HG02970 (cell line): ENCODE results near the gene REPS1.

Source experiments
- ATAC-seq: cut with Tn5 transposase; IDR thresholded peaks from one replicate; pipeline ENCODE4 v1.9.1; 2021; ENCODE audit warnings: mild to moderate bottlenecking, moderate library complexity, moderate number of reproducible peaks; ENCODE audit not compliant: unreplicated experiment, low FRiP score

REPS1 gene

DNA sequence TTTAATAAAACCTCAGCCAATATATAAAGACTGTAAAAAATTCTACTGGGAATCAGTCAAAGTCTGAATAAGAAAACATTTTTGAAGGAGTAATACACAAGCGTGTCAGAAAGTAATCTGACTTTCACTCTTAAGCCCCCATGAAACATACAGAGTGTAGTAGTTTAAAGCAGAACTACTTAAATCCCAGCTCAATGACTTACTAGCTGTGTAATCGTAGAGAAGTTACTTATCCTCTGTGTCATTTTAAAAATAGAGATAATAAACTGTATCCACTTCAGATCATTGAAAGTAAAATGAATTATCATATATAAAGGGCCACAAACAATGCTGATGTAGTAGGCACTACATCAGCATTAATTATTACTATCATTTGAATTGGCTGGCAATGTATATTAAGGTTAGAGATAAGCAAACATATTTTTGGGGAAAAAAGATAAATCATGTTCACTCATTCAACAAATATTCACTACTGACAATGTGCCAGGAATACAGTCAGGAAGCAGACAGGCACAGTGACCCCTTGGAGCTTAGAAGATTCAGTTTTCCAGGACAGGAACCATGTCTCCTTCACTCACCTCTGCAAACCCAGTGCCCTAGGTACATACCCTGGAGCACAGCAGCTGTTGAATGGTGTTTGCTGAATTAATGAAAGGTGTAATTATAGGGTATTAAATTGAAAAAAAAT is 14.4 kb downstream of the REPS1 start:
- no peak for ATAC-seq

DNA sequence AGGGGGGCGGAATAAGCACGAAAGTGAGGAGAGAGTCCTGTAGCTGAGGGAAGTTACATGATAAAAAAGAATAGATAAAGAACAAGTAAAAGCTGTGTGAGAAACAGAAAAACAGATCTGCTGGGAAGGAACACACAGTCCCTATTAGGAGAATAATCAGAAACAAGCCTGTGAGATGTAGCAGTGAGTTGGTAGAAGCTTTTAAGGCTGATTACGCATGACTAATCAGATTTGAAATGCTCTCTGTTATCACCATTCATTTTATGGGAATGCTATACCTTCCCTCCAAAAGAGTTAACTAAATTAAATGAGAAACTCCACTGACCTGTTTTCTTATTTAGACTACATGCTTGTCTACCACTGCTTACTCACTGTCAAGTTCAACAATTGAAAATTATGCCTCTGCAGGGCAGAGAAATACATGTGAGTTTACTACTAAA is 15.8 kb downstream of the REPS1 start:
- no peak for ATAC-seq

DNA sequence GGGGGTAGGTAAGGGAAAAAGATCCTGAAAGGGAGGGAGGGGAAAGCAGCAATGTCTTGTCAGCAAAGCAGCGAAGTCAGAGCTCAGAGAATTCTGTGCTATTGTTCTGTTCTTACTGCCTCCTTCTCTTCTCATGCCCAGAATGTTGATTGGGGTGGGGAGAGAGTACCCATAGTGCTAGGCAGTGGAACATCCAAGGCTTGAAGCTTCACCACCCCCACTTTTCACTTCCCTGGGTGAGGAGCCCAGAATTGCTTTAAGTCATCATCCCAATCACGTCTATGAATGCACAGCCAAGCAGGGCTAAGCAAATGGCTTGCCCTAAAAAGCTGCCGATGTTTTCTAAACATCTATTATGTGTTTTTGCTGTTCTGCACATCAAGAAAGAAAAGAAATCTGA is 16.5 kb downstream of the REPS1 start:
- ATAC-seq: no peak

DNA sequence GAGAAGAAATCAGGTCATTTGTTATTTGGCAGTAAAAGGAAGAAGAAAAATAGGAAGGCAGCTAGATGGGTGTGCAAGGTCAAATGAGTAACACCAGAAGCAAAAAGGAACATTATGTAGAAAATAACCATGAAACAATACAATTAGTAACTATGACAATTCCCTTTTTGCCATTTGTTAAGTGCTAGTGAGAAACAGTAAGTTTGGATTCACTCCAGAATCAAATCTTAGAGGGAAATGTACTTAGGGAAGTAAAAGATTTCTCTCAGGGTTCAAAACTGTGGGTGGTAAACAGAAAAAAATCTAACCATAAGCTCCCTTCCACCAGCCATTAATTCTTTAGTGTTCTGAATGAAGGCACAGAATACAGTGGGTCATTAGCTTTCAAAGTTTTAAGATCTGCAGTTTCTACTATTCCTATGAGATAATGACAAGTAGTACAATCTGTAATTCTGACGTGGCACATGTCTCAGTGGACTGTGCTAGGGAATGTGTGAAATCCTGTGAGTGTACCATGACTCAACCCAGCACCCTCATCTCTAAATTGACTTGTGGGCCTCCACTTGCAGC is 17.1 kb downstream of the REPS1 start:
- ATAC-seq: no peak

DNA sequence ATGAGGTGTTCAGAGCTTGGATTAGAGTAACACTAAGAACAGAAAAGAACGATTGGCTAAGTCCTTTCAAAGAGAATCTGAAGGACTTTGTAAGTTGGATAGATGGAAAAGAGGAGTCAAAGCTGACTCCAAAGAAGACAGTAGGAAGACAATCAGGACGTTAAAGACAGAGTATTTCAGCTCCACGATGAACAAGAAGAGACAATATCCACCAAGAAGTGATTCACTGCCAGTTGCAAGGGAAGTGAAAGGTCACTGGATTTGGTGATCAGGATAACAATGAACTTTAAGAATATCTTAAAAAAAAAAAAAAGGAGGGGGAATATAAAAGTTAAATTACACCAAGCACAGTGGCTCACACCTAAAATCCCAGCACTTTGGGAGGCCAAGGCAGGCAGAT is 17.9 kb downstream of the REPS1 start:
- ATAC-seq: no peak

DNA sequence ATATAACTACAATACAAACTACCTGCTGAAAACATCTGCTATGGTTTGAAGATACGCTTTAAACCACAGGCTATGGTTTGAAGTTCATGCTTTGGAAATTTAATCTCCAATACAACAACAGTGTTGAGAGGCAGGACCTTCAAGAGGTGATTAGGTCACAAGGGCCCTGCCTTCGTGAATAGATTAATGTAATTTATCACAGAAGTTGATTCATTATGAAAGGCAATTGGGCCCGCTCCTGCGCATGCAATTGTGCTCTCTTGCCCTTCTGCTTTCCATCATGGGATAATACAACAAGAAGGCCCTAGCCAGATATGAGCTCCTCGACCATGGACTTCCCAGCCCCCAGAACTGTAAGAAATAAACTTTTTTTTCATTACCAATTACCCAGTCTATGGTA is 21.2 kb downstream of the REPS1 start:
- no peak for ATAC-seq

DNA sequence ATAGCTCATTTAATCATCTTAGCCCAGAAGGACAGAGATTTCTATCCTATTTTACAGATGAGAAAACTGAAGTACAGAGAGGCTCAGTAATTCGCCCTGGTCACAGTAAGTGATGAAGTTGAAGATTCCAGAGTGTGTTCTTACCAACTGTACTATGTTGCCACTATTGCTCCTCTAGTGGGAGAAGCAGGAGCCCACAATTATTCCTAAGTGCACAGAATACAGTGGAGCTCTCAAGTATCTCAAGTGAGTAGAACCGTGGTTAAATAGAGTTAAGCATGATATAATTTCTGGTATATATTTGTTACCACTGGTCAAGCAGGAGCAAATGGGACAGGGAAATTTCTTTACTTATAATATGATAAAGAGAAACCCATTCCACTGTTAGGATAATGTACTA is 22.1 kb downstream of the REPS1 start:
- ATAC-seq: no peak

DNA sequence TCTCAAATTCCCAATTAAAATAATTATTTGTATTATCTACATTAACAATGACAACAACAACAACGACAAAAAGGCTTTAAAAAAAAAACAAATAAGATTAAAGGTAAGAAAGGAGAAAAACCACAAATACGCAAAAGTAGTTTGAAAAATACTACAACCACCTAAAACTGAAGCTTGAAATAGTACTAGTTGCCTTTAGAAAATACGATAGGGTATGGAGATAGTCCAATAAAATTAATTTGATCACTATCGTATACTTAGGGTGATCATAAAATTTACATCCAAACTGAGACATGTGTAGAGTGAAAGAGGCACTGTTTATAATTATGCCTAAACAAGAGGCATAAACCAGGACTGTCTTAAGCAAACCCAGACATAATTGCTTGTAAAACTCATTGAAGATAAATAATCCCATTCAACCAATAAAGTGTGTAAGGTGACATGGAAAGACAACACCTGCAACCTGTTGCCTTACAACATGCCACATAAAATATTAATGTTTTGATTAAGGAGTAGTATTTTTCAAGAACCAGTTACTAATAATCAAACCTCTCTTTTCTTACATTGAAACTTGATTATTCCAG is 22.7 kb downstream of the REPS1 start:
- ATAC-seq: no peak

DNA sequence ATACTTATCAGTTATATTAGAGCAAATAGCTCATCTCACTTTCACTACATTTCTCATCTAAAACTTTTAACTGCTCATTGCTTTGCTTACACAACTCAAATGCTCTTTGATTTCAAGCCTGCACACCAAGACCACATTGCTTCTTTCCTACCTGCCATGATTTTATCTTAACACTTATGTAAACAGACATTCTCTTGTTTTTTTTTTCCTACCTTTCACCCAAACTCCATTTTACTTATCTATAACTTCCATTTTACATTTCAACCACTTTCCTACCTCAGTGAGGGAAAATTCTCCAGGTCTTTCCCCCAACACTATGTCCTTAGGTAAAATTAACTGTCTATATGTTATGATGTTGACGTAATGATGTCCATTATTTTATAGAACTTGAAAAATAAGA is 24.0 kb downstream of the REPS1 start:
- ATAC-seq: no peak

DNA sequence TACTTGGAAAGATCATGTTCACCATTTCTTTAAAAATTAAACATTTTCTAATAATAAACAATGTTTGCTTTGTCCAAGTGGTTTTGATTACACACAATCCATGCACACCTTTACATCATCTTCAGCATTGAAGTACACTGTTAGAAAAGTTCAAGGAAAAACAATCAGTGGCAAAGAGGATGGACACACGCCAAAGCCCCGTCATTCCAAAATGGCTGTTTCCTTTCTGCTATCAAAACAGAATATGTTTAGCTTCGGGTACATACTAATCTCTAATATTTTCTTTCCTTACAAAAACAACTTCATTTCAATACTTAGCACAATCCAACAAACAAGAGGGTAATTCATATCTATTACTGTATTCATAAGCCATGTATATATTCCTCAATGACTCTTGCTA is 24.5 kb downstream of the REPS1 start:
- no peak for ATAC-seq

DNA sequence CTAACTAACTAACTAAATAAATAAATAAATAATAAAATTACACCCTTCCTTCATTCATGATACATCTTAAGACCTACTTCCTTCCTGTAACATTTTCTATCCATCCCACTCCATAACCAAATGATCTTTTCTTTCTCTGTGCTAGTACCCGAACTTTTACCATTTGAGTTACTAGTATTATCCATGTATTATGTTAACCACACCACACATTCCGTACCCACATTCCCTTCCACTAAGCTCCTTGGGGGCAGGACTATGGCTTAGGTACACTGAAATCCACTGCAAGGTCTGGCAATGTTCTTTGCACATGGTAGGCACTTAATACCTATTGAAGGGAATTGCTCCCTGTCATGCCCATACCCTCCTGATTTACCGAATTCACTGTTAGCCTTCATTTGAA is 24.9 kb downstream of the REPS1 start:
- no peak for ATAC-seq

DNA sequence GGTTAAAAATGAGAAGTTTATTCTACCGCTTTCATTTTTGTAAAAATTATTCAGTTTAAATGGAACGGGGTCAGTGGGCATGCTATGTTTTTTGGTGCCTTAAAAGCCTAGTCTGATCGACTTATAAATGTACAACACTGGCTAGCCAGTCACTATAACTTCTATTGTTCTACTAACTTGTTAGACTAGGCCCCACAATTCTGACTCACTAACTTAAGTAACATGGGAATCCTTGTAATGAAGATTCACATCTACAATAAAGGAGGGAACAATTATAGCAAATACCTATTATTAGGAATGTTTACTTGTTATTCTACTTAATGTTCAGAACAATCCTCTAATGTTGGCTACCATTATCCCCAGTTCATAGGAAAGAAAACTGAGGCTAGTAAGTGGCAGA is 28.5 kb downstream of the REPS1 start:
- no peak for ATAC-seq

DNA sequence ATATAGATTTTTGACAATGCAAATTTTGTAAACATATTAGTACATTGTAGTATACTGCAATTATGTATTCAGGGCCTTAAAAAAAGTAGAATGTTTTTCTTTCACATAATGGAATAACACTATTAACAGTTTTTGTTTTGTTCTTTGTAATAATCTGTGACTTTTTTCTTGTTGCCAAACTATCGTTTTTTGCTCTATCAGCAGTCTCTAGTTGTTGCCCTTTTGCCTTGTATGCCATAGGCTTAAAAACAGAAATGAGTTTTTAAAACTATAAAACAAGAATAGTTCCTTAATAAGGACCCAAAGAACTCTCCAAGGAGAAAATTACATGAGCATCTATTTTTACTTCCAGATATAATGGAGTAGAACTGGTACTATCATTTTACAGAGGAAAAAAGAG is 29.5 kb downstream of the REPS1 start:
- ATAC-seq: no peak

DNA sequence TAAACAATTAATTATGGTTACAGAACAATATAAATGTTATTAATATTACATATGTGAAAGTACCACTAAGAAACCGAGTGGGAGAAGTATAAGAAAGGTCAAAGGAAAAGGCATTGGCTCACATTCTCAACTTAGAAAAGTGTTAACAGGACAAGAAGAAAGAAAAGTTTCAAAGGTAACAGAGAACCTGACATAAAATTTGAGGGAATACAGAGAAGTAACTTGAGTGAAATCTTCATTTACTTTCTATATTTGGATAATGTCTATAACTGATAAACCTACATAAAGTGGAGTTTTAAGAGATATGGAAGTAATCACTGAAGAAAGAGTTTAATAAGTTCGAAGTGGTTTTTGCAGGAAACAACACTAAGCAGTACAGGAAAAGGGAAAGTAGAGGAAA is 30.1 kb downstream of the REPS1 start:
- no peak for ATAC-seq

DNA sequence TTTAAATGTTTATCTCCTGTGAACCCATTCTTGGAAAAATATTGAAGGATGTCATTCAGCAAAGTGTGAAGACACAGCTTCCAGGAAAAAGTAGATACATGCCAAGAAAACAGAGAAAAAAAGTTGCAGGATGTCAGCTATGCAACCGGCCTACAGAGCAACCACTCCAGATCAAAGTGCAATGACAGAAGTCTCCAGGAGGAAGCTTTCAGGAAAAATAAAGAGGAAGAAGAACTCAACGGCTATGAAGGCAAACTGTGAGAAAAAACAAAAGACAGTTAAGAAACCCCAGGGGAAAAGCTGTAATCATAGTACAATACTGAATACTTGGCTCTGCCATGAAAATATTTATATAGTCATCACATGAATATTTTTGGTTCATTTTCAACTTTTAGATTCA is 30.6 kb downstream of the REPS1 start:
- ATAC-seq: no peak

DNA sequence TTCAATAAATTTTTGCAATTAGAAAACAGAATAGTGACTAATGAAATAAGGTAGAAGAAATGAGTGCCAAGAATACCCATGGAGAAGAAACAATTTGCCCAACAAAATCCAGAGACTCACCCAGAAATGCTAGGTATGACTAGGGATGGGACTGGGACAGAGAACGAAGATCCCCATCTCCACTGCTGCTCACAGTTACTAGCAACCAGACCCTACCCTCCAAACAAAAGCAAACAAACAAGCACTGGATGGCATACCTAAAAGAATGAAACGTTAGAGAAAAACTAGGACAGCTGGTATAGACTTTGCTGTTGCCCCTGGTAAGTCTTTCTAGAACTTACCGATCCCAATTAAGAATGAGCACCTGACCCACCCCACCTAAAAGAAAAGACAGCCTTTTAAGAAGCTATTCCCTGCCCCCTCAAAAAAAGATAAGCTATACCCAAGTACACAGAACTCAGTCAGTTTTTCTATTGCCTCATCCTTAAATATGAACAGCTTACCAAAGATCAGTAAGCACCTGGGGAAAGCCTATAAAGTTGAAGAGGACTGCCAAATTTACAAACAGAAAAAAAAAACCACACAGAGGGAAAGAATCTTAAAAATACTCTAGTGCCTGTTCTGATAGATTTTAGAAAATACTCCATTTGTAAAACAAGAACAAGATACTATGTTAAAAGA is 31.7 kb downstream of the REPS1 start:
- no peak for ATAC-seq

DNA sequence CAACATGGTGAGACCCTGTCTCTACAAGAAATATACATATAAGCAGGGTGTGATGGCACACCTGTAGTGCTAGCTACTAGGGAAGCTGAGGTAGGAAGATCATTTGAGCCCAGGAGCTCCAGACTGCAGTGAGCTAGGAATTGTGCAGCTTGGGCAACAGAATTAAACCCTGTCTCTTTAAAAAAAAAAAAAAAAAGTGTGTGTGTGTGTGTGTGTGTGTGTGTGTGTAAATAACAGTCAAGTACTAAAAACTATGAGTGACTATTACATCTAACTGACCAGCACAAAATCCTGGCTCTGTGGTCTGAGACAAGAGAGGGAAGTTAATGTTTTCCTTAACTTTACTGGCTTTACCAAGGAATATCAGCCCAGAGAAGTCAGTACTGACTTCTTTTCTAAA is 32.8 kb downstream of the REPS1 start:
- ATAC-seq: no peak

DNA sequence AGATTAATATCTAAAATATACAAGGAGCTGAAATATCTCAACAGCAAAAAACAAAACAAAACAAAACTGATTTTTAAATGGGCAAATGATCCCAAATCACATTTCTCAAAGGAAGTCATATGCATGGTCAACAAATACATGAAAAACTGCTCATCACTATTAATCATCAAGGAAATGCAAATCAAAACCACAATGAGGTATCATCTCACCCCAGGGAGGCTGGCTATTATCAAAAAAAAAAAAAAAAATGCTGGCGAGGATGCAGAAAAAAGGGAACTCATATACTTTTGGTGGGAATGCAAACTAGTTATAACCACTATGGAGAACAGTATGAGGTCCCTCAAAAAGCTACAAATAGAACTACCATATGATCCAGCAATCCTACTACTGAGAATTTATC is 34.6 kb downstream of the REPS1 start:
- no peak for ATAC-seq

DNA sequence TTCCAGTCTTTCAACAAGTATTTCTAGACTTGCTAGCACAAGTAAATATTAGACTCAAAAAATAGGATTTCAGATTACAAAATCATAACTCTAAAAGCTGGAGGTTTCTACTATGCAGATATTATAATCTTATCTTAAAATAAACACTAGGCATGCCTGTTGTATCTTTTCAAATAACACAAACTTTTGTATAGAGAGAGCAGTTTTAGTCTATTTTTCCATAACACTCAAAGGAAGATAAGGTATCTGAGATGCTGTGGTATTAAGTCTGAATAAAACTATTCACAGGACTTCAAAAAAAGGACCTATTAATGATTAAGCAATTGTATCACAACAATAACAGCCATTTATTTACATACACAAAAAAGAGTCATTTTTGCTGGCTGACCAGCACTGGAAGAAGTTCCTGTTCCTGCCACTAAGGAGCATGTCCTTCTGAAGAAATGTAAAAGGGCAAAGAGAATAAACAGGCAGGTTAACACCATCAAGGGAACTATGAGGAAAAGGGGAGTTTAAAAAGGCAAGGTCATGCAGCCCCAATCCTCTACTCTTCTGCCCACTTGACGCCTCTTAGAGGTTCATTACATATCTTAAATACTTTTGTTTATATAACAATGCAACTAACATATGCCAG is 39.4 kb downstream of the REPS1 start:
- no peak for ATAC-seq

DNA sequence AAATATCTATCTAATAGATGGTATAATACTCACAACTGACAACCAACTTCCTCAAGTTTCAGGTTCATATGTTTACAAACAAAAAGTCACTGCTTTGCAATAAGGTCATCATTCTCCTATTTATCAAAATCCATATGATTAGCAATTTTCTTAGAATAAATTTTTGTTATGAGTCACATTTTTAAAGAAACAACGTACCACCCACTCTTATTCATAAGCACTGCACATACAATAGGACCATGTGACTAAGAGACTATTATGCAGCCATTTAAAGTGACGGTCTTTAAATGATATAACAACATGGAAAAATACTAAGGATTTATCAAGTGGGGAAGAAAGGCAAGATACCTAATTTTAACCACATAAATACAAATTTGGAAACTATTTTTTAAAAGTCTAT is 40.0 kb downstream of the REPS1 start:
- no peak for ATAC-seq

DNA sequence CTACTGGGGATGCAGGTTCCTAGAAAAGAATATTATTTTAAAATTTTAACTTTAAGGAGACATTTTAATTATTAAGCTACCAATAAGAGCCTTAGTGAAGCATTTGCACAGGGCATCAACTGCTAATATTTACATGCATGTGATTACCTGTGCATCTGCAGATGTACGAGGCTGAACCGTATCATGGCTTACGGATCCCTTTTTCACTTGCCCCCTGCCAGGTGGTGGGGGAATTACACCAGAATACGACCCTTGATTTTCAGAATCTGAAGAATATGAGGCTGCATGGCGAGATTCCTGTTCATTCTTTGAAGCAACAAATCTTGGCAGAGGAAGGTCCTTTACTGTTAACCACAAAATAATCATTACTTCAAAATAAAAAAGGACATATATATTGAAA is 42.7 kb downstream of the REPS1 start:
- no peak for ATAC-seq
